ENCODE data around the gene NPAS3.

Gene NPAS3

GRCh38 chr14:33465846-33466700 is 527.4 kb downstream of the NPAS3 start:
- DNase-seq (ENCODE audit: low read depth): no peak
- TF ChIP-seq, protein P1, sequence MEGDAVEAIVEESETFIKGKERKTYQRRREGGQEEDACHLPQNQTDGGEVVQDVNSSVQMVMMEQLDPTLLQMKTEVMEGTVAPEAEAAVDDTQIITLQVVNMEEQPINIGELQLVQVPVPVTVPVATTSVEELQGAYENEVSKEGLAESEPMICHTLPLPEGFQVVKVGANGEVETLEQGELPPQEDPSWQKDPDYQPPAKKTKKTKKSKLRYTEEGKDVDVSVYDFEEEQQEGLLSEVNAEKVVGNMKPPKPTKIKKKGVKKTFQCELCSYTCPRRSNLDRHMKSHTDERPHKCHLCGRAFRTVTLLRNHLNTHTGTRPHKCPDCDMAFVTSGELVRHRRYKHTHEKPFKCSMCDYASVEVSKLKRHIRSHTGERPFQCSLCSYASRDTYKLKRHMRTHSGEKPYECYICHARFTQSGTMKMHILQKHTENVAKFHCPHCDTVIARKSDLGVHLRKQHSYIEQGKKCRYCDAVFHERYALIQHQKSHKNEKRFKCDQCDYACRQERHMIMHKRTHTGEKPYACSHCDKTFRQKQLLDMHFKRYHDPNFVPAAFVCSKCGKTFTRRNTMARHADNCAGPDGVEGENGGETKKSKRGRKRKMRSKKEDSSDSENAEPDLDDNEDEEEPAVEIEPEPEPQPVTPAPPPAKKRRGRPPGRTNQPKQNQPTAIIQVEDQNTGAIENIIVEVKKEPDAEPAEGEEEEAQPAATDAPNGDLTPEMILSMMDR (IDR thresholded peaks at IDR 0.05; ENCODE audit: low read depth, low read length, missing control alignments): no peak
- no peak overlapping the region for H3K4me3 ChIP-seq (ENCODE audit: low read depth, low read length)
- in situ Hi-C loops (cut with HindIII; ENCODE audit: low sequenced_read_pairs): no loop called here

DNA sequence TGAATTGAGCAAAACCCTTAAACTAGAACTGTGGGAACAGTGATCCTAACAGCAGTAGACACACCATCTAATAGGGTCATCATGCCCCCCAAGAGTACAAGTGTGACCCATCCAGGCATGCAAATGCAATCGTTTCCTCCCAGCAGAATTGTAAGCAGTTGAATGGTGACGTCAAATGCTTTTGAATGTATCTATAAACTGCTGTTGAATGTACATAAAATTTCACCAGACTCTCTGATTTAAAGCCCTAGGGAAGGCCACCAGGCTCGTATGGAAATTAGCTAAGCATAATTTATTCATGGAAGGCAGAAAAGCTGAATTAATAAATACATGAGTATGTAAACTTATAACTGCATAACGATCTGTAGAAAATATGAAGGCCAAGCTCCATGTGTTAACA is 529.3 kb downstream of the NPAS3 start:
- DNase-seq (ENCODE audit: low read depth): no peak
- H3K4me3 ChIP-seq (ENCODE audit: low read depth, low read length): no peak overlapping the region
- TF ChIP-seq, protein P1 (IDR thresholded peaks at IDR 0.05; ENCODE audit: low read depth, low read length, missing control alignments): no peak
- in situ Hi-C loops (cut with HindIII; ENCODE audit: low sequenced_read_pairs): no loop called here

DNA sequence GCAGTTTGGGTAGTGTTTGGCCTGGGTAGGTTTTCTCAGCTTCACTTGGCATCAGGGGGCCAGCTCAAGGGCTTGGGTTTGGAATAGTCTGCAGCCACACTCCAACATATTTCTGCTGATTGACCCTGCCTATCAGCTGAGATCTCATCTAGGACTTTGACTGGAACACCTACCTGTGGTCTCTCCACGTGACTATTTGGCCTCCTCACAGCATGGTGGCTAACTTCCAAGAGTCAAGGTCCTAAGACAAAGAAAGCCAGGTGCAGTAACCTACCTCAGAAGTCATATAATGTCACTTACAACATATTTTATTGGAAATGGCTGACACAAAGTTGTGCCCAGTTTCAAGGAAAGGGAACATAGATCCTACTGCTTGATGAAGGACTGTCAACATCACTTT is 531.2 kb downstream of the NPAS3 start:
- in situ Hi-C loops (cut with HindIII; ENCODE audit: low sequenced_read_pairs): no loop called here
- no peak overlapping the region for H3K4me3 ChIP-seq (ENCODE audit: low read depth, low read length)
- TF ChIP-seq, protein P1 (IDR thresholded peaks at IDR 0.05; ENCODE audit: low read depth, low read length, missing control alignments): no peak
- DNase-seq (ENCODE audit: low read depth): no peak

GRCh38 chr14:33471776-33472175 is 533.1 kb downstream of the NPAS3 start:
- no peak overlapping the region for H3K4me3 ChIP-seq (ENCODE audit: low read depth, low read length)
- DNase-seq (ENCODE audit: low read depth): no peak
- TF ChIP-seq, protein P1 (IDR thresholded peaks at IDR 0.05; ENCODE audit: low read depth, low read length, missing control alignments): no peak
- in situ Hi-C loops (cut with HindIII; ENCODE audit: low sequenced_read_pairs): no loop called here

GRCh38 chr14:33475623-33476022 is 536.9 kb downstream of the NPAS3 start:
- in situ Hi-C loops (cut with HindIII; ENCODE audit: low sequenced_read_pairs): no loop called here
- TF ChIP-seq, protein P1 (IDR thresholded peaks at IDR 0.05; ENCODE audit: low read depth, low read length, missing control alignments): peak; percentile 25
- peak; percentile 19 for DNase-seq (ENCODE audit: low read depth)

DNA sequence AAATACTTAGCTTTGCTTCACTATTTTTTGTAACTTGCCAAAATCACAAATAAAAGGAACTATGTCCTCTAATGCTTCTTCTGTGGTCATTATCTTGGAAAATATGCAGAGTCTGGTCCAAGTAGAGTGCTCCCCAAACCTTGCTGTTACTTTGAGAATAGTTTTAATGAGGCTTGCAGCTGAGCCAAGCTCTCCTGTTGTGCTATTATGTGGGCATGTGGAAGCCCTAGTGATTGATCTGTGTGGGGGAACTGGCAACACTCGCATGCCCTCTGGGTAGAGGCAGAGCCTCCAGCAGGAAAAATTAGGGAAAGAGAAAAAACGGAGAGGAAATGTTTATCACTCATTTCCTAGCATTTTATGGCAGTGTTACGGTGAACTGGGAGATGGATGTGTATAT is 539.1 kb downstream of the NPAS3 start:
- TF ChIP-seq, protein P1 (IDR thresholded peaks at IDR 0.05; ENCODE audit: low read depth, low read length, missing control alignments): no peak
- in situ Hi-C loops (cut with HindIII; ENCODE audit: low sequenced_read_pairs): no loop called here
- DNase-seq (ENCODE audit: low read depth): peak; percentile 68
- H3K4me3 ChIP-seq (ENCODE audit: low read depth, low read length): no peak overlapping the region

More at GRCh38 chr14:33475623-33476022, 536.9 kb downstream of the NPAS3 start:
- H3K4me3 ChIP-seq (ENCODE audit: low read depth, low read length): no peak overlapping the region

Measured in astrocyte of the cerebellum (primary cell).